ENCODE measurements around the gene KLF16.

DNA sequence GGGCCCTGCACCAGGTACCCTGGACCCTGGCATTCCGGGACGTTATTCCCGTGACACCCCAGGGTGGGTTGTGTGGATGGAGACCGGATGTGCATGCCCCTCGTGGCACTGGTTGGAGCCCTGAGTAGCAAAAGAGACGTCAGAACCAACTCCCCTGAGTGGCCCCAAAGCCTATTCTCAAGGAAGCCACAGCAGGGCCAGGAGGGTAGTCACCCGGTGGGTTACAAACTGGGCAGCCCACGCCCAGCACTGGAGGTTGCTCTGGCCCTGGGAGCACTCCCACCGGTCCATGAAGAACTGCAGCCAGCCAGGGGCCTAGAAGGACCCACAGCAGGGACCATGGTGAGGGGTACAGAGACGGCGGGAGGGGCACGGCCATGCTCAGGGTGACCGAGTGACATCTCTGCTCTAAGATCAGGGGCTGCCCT, 7.5 kb downstream of the KLF16 start:
- TF ChIP-seq, protein P1, sequence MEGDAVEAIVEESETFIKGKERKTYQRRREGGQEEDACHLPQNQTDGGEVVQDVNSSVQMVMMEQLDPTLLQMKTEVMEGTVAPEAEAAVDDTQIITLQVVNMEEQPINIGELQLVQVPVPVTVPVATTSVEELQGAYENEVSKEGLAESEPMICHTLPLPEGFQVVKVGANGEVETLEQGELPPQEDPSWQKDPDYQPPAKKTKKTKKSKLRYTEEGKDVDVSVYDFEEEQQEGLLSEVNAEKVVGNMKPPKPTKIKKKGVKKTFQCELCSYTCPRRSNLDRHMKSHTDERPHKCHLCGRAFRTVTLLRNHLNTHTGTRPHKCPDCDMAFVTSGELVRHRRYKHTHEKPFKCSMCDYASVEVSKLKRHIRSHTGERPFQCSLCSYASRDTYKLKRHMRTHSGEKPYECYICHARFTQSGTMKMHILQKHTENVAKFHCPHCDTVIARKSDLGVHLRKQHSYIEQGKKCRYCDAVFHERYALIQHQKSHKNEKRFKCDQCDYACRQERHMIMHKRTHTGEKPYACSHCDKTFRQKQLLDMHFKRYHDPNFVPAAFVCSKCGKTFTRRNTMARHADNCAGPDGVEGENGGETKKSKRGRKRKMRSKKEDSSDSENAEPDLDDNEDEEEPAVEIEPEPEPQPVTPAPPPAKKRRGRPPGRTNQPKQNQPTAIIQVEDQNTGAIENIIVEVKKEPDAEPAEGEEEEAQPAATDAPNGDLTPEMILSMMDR (IDR thresholded peaks at IDR 0.05; ENCODE audit: low read length) = no peak
- TF ChIP-seq EZH2 (optimal IDR thresholded peaks at IDR 0.05; ENCODE audit: low read depth, low read length) (no peak), EZH2phosphoT487 (IDR thresholded peaks at IDR 0.05; ENCODE audit: low read length) (no peak)

Data from MM.1S (cell line).